ENCODE measurements around the gene NSD2.
"Not testable (repeated sequence)": the region's sequence is repeated elsewhere in the genome, so short reads cannot be mapped to it uniquely, and the experiment has no call there.

NSD2 gene

GRCh38 chr4:1834047-1834775 lies 37.0 kb upstream of the NSD2 start:
- Histone ChIP-seq H3K4me3 (ENCODE audit: low read depth, low read length) (no peak overlapping the region), H3K9me3 (ENCODE audit: control insufficient read depth, low read length) (no peaks in the 10 kb centered on the region), H3K9ac (no peak overlapping the region), H3K27ac (no peak overlapping the region), H3K36me3 (ENCODE audit: control insufficient read depth, insufficient read depth, low read length) (no peaks in the 10 kb centered on the region), H3K4me2 (ENCODE audit: low read length) (no peak overlapping the region), H3K79me2 (no peaks in the 10 kb centered on the region), H3K4me1 (no peaks in the 10 kb centered on the region), H3K27me3 (ENCODE audit: control insufficient read depth, insufficient read depth, low read length) (no peaks in the 10 kb centered on the region), H2AFZ (no peak overlapping the region)
- no peak for TF ChIP-seq CTCF (IDR thresholded peaks at IDR 0.05)

DNA sequence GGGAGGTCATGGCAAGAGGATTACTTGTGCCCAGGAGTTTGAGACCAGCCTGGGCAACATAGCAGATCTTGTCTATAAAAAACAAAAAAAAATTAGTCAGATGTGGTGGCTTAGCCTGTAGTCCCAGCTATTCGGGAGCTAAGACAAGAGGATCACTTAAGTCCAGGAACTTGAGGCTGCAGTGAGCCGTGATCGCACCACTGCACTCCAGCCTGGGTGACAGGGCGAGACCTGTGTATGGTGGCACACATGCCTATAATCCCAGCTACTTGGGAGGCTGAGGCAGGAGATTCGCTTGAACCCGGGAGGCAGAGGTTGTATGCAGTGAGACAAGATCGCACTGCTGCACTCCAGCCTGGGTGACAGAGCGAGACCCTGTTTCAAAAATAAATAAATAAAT lies 35.4 kb upstream of the NSD2 start:
- not testable (repeated sequence) for H3K4me3 ChIP-seq (ENCODE audit: low read depth, low read length); H3K79me2 ChIP-seq; H3K36me3 ChIP-seq (ENCODE audit: control insufficient read depth, insufficient read depth, low read length); H3K9me3 ChIP-seq (ENCODE audit: control insufficient read depth, low read length); H3K27ac ChIP-seq; H3K4me1 ChIP-seq; H3K9ac ChIP-seq; H2AFZ ChIP-seq; H3K27me3 ChIP-seq (ENCODE audit: control insufficient read depth, insufficient read depth, low read length); H3K4me2 ChIP-seq (ENCODE audit: low read length)

DNA sequence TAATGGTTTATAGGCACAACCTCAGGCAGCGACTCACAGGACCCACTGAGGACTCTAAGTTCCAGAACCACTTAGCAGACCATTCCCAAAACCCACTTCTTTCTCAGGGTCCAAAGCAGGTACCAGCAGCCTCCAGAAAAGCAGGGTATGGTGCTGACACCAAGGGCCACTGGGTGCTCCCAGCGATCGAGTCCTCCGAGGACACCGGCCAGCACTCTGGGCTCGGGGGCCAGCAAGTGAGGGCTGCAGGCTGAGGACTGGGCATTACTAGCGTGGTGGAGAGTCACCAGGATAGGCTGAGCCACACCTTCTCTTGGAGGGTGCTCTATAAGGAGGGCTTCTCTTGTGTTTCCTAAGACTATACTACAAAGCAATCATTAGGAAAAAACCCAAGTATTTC lies 34.5 kb upstream of the NSD2 start:
- no peaks in the 10 kb centered on the region for H3K4me1 ChIP-seq
- H2AFZ ChIP-seq, result no peak overlapping the region
- H3K4me2 ChIP-seq (ENCODE audit: low read length), result no peak overlapping the region
- H3K27ac ChIP-seq, result no peak overlapping the region
- H3K79me2 ChIP-seq, result peaks cover 2% of the 10 kb centered on the region
- H3K9me3 ChIP-seq (ENCODE audit: control insufficient read depth, low read length), result no peaks in the 10 kb centered on the region
- H3K9ac ChIP-seq, result no peak overlapping the region
- TF ChIP-seq CTCF (IDR thresholded peaks at IDR 0.05), result no peak
- H3K36me3 ChIP-seq (ENCODE audit: control insufficient read depth, insufficient read depth, low read length), result no peaks in the 10 kb centered on the region
- H3K27me3 ChIP-seq (ENCODE audit: control insufficient read depth, insufficient read depth, low read length), result no peaks in the 10 kb centered on the region
- H3K4me3 ChIP-seq (ENCODE audit: low read depth, low read length), result no peak overlapping the region

DNA sequence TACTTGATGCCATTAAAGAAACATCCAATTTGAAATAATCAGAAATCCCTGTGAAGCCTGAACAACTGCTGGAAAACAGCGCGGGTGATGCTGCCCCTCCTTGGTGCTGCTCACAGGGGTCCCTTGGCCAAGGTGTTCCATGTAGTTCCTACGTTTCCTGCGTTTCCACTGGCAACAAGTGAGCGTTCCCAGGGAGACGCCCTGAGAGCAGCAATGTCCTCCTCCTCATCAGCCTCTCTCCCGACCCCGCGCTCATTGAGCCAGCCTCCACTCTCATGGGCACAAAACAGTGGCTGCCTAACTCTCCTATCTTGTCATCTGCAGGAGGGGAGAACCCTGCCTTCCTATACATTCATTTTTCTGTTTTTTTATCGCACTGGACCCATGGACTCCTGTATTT lies 34.1 kb upstream of the NSD2 start:
- no peak overlapping the region for H3K4me3 ChIP-seq (ENCODE audit: low read depth, low read length)
- no peaks in the 10 kb centered on the region for H3K27me3 ChIP-seq (ENCODE audit: control insufficient read depth, insufficient read depth, low read length)
- no peaks in the 10 kb centered on the region for H3K9me3 ChIP-seq (ENCODE audit: control insufficient read depth, low read length)
- TF ChIP-seq CTCF (IDR thresholded peaks at IDR 0.05), result no peak
- no peak overlapping the region for H3K27ac ChIP-seq
- peaks cover 2% of the 10 kb centered on the region for H3K79me2 ChIP-seq
- H2AFZ ChIP-seq, result no peak overlapping the region
- no peaks in the 10 kb centered on the region for H3K36me3 ChIP-seq (ENCODE audit: control insufficient read depth, insufficient read depth, low read length)
- no peak overlapping the region for H3K9ac ChIP-seq
- no peak overlapping the region for H3K4me2 ChIP-seq (ENCODE audit: low read length)
- no peaks in the 10 kb centered on the region for H3K4me1 ChIP-seq

GRCh38 chr4:1839282-1839681 lies 31.9 kb upstream of the NSD2 start:
- no peak overlapping the region for H3K9ac ChIP-seq
- peaks cover 4% of the 10 kb centered on the region for H3K4me1 ChIP-seq
- no peaks in the 10 kb centered on the region for H3K9me3 ChIP-seq (ENCODE audit: control insufficient read depth, low read length)
- H3K36me3 ChIP-seq (ENCODE audit: control insufficient read depth, insufficient read depth, low read length), result no peaks in the 10 kb centered on the region
- no peak overlapping the region for H3K4me2 ChIP-seq (ENCODE audit: low read length)
- no peak for TF ChIP-seq CTCF (IDR thresholded peaks at IDR 0.05)
- no peaks in the 10 kb centered on the region for H3K27me3 ChIP-seq (ENCODE audit: control insufficient read depth, insufficient read depth, low read length)
- H3K79me2 ChIP-seq, result peaks cover 11% of the 10 kb centered on the region
- H3K4me3 ChIP-seq (ENCODE audit: low read depth, low read length), result no peak overlapping the region
- H2AFZ ChIP-seq, result no peak overlapping the region
- H3K27ac ChIP-seq, result no peak overlapping the region

Data from parathyroid adenoma (tissue), 2 donors.